ENCODE data around the gene PDZRN4. TPM values are rescaled to one million over a fixed set of nuclear protein-coding genes. Genes with fewer than 3 reads are reported as not detected.
A peak's percentile ranks its signal among the peaks of the same experiment; 100 is the strongest.
"Not testable (repeated sequence)": the region's sequence is repeated elsewhere in the genome, so short reads cannot be mapped to it uniquely, and the experiment has no call there.

Gene PDZRN4
- polyA plus RNA-seq, 3 donors, result 5.0 to 7.6 (median 7.2) TPM

DNA sequence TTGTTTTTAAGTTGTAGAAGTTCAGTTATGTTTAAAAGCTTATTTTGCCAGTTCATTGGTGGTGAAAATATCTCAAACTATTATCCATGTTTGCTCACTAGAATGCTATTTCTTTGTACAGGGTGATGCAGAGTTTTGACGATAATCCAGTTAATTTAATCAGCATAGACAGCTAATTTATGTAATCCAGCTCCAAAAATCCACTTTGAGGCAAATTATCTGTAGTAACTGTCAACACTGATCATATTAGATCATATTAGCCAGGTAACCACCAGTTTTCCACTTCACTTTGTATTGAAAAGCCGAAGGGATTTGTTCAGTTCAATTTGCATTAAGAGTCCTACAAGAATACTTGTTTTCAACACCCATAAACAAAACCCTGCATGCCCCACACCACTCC is 378.6 kb downstream of the PDZRN4 start:
- no peak for DNase-seq (ENCODE audit: extremely low read depth in 1 of 11, low read depth in 9 of 11, low spot score in 4 of 11)

DNA sequence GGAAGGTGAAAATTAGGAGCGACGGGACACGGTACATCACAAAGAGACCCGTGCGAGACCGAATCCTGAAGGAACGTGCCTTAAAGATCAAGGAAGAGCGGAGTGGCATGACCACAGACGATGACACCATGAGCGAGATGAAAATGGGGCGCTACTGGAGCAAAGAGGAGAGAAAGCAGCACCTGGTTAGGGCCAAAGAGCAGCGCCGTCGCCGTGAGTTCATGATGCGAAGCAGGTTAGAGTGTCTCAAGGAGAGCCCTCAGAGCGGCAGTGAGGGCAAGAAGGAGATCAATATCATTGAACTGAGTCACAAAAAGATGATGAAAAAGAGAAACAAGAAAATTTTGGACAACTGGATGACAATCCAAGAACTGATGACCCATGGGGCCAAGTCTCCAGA is 385.3 kb downstream of the PDZRN4 start:
- DNase-seq (ENCODE audit: extremely low read depth in 1 of 11, low read depth in 9 of 11, low spot score in 4 of 11), result no peak

DNA sequence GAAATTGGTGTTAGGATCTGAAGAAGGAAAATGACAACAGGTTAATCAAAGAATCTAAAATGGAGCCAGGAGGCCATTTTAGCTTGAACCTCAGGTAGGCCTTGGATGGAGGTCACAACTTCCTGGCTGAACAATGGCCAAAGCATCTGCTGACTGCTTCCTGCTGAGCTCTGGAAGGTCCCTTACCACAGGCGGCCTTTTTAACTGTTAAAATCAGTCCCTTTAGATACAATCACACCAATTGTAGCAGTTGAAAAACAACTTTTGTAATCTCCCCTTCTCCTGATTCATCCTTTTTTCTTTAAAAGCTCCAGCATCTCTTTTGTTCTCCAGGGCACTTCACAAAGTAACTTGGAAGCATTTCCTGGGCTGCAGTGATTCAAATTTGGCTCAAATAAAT is 388.8 kb downstream of the PDZRN4 start:
- no peak for DNase-seq (ENCODE audit: extremely low read depth in 1 of 11, low read depth in 9 of 11, low spot score in 4 of 11)

DNA sequence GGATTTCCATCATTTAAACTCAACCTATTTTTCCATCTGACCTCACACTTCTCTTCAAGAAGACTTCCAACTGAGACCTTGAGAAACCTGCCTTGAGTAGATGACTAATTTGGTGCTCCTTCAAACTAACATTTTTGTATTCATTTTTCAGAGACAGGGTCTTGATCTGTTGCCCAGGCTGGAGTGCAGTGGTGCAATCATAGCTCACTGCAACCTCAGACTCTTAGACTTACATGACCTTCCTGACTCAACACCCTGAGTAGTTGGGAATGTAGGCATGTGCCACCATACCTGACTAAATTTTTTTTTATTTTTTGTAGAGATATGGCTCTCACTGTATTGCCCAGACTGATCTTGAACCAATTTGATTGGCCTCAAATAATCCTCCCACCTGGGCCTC is 389.9 kb downstream of the PDZRN4 start:
- DNase-seq (ENCODE audit: extremely low read depth in 1 of 11, low read depth in 9 of 11, low spot score in 4 of 11), result no peak

DNA sequence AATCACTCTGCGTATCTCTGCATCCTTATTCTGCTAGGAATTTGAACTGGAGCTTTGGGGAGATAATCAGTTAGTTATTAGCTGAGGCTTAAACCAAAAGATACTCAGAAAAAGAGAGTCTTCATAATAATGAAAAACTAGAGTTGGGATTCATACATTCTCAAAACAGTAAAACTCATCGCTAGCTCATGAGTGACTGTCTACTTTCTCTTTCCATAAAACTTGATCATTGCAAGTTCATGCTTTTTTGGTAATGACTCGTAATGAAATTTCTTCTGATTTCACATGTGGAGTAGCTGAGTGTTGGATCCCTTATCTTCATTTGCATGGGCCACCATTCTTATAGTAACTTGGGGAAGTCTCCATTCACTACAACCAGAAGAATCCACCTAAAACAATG is 397.7 kb downstream of the PDZRN4 start:
- no peak for DNase-seq (ENCODE audit: extremely low read depth in 1 of 11, low read depth in 9 of 11, low spot score in 4 of 11)

DNA sequence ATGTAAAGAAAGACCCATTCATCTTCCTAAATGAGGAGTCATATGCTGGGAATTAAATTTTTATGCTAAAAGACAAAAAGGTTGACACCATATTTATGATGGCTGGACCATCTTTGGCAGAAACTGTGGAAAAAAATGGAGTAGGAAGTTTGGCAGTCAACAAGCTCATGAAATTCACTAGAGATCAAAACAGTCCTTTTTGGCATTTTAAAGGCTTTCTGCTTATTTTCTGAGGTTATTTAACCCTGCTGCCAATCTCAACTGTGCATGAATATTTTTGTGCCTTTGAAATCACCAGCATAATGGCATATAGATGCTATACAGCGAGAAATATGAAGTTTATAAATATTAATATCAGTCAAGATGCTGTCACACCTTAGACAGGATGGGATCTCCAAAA is 399.5 kb downstream of the PDZRN4 start:
- DNase-seq (ENCODE audit: extremely low read depth in 1 of 11, low read depth in 9 of 11, low spot score in 4 of 11), result no peak

DNA sequence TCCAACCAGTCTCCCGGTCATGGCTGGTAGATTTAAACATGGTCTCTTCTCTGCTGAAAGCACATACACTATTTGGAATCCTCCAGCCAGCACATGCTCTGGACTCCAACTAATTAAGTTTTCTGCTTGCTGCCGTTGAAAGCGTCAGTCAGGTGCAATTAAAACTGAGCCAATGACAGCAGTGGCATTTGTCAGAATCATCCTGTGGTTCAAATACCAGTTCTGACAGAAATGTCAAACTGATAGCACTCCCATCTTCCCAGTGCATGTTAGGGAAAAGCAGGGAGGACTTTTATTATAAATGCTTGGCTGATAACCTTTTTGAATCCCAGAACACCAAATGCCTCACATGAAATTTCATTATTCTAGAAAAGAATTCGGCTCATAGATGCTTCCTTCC is 401.8 kb downstream of the PDZRN4 start:
- DNase-seq (ENCODE audit: extremely low read depth in 1 of 11, low read depth in 9 of 11, low spot score in 4 of 11), result no peak

DNA sequence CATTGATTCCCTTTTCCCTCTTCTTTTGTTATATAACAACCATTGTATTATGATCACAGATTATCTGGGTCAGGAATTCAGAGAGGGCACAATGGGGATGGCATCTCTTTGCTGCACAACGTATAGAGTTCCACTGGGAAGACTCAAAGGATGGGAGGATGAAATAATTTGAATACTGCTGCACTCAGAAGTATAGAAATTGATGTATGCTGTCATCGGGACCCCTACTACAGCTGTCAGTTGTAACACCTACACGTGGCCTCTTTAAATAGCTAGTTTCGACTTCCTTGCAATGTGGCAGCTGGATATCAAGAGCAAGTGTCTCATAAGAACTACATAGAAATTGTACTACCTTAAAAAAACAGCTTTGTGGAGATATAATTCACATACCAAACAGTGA is 408.1 kb downstream of the PDZRN4 start:
- no peak for DNase-seq (ENCODE audit: extremely low read depth in 1 of 11, low read depth in 9 of 11, low spot score in 4 of 11)

DNA sequence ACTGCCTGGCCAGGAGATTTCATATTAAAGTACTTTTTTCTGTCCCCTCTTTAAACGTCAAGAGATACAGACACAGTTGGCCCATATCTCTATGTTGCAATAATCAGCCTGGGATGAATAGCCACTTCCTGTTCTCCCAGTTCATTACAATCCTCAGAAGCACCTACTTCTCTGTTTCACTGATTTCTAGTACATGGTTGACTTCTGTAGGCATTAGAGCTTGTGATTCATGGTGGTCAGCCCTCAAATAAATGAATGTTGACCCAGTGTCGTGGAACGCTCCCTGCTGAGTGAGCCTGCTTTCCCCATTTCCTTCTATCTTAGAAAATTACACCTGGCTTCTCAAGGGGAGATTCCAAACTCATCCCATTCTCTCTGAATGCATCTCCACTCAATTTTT is 416.7 kb downstream of the PDZRN4 start:
- no peak for DNase-seq (ENCODE audit: extremely low read depth in 1 of 11, low read depth in 9 of 11, low spot score in 4 of 11)

DNA sequence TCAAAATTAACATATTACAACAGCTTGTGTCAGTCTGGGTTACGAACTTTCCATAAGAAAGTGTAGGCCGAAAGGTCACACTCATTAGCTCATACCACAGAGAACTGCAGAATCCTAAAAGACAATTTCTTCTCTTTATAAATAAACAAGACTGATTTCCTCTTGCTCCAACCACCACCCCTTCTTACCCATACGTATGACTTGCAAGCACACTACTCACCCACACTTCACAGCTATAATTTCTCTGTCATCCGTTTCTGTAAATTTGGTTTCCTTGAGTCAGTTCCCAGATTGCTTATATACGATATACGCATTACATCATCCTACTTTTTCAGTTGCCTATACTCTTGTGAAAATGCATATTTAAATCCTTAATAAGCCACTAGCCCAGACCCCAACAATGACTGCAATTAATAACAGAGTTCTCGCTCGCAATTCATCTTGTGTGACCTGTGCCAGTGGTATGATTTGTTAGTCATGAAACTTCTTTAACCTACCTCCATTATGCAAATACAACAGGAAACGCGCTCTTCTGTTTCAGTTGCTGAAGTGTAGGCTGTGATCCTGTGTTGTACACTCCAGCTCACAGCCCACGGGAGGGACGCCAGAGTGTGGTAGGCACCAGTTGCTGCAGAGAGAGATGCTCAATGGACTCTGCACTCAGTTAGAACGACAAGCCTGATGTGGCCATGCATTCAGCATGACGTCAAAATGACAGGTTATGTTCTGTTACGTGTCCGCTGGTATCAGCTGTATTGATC is 417.6 kb downstream of the PDZRN4 start:
- no peak for DNase-seq (ENCODE audit: extremely low read depth in 1 of 11, low read depth in 9 of 11, low spot score in 4 of 11)

DNA sequence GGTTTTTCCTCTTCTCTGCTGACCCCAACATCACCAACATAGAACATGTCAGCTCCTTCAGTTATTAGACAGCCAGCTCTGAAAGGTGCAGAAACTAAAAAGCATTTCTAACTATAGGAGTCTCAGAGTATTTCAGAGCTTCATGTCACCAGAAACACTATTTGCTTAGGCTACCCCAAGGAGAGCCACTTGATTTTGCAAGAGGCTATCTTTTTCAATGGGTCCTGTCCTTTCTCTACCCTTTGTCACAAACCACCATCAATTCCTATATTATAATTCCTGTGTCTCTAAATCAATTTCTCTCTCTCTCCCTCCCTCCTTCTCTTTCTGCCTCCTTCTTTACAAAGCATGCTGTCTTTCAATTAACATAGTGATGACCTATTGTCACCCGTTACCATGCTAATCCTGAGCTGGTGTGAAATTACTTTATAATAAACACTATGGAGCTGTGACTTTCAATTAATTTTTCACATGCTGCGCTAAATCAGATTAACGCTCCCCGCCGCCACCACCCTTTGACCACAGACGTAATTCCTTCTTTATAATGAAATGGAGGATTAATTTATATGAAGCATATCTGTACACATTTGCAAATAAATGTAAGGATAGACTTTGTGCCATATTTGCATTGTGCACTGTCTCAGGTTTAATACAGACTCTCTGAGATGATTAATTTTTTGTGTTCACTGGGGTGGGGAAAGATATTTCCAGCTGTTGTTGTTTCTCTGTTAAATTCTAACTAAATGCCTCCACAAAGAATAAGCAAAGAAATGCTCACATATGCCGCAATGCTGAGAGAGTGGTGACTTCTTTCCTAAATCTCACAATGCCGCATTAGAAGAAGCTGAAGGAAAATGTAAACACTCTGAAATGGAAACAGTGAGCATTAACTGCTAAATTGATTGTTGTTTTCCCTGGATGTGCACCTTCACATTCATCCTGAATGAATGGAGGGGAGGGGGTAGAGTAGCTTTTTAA is 418.6 kb downstream of the PDZRN4 start:
- no peak for DNase-seq (ENCODE audit: extremely low read depth in 1 of 11, low read depth in 9 of 11, low spot score in 4 of 11)

DNA sequence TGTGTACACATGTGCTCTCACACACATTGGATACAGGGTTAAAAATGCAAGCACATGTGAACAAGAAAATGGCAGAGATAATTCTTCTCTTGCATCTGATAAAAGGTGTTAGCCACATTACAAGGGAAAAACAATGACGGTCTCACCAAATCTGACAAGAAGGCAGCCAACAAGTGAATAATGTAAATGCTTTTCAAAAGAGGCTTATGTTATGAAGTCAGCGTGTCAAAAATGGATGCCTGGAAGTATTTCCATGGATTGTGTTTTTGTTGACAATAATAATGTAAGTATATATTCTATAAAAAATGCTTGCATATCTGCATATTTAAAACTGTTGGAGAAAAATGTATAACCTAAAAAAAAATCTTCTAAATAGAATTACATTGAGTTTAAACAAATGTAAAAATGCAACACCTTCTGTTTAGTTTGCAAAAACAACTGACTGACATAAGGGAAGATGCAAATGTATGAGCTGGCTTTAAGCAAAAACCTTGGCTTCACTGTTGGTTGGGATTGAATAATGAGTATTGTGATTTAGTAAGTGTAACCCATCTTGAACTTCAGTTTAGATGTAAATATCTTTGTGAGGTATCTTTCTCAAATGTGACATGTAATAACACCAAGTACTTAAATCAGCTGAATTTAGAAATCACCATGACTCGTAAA is 424.9 kb downstream of the PDZRN4 start:
- DNase-seq (ENCODE audit: extremely low read depth in 1 of 11, low read depth in 9 of 11, low spot score in 4 of 11), result no peak

DNA sequence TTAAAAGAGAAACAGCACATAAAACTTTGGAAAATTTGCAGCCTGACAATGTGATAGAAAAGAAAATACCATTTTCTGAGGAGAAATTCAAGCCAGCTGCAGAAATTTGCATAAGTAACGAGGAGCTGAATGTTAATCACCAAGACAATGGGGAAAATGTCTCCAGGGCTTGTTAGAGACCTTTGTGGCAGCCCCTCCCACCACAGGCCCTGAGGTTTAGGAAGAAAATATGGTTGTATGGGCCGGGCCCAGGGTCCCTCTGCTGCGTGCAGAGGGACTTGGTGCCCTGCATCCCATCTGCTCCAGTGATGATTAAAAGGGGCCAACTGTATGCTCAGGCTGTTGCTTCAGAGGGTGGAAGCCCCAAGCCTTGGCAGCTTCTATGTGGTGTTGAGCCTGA is 427.1 kb downstream of the PDZRN4 start:
- DNase-seq (ENCODE audit: extremely low read depth in 1 of 11, low read depth in 9 of 11, low spot score in 4 of 11), result not testable (repeated sequence)

DNA sequence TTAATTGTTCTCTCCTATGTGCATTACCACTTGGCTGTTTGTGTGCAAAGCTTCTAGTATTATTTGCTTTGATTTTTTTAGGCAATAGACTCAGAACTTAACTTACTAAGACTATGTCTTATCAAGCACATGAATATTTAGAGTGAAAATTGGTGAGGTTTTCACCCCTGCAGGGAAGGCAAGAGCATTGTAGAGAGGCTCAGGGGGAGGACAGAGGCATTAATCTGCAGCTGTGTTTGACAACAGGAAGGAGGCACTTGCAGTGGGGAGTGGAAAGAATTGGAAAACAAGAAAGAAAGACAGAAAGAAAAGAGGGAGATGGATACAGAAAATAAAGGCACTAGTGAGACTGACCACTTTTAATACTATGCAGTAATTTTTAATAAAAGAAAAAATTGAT is 431.6 kb downstream of the PDZRN4 start:
- no peak for DNase-seq (ENCODE audit: extremely low read depth in 1 of 11, low read depth in 9 of 11, low spot score in 4 of 11)

DNA sequence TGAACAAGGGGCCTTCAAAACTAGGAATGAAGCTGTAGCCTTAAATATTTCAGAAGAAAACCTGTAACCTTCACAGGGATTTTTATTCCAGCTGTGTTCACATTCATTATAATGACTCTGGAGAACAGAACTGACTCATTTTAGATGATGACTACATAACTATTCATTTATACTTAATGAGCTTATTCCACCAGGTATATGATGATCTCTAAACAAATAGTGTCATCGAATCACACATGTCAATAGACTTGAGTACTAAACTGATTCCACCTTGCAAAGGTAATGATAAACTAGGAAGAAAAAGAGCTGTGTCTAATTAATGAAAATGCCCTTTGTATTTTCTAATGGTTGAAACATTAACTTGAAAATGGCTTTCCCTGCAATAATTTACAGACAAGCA is 433.2 kb downstream of the PDZRN4 start:
- DNase-seq (ENCODE audit: extremely low read depth in 1 of 11, low read depth in 9 of 11, low spot score in 4 of 11), result peak in 1 of 11 donors; percentile 39

Measured in renal cortex interstitium (tissue), 11 donors.